ENCODE measurements around the gene SUPT20H. TPM values are rescaled to one million over a fixed set of nuclear protein-coding genes. Genes with fewer than 3 reads are reported as not detected.

The SUPT20H gene
- total and polyA plus RNA-seq, 2 experiments from 2014 or later = 68.7 to 98.2 TPM

DNA sequence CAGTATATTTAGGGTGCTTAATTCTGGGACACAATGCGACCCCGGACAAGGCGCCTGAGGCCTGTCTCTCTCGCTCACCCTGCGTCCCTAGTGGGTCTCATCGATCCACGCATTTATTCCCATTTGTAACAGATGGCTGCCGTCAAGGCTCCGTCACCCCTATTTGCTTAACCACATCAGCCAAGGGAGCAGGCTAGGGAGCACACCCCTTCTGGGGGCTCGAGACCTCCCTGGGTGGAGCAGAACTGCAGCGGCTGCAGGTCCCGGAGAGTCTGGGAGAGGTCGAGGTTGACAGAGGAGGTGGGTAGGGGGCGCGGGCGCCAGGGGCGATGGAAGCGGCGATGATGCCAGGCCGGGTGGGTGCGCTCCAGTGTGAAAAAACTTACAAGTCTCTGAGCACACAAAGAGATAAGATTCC lies 60.9 kb downstream of the SUPT20H start:
- peak; percentile 34 for ATAC-seq
- peaks cover 15% of the 10 kb centered on the region for H3K4me1 Mint-ChIP-seq
- H3K4me3 Mint-ChIP-seq = peak overlapping the region; percentile 100
- TF ChIP-seq, protein P1, sequence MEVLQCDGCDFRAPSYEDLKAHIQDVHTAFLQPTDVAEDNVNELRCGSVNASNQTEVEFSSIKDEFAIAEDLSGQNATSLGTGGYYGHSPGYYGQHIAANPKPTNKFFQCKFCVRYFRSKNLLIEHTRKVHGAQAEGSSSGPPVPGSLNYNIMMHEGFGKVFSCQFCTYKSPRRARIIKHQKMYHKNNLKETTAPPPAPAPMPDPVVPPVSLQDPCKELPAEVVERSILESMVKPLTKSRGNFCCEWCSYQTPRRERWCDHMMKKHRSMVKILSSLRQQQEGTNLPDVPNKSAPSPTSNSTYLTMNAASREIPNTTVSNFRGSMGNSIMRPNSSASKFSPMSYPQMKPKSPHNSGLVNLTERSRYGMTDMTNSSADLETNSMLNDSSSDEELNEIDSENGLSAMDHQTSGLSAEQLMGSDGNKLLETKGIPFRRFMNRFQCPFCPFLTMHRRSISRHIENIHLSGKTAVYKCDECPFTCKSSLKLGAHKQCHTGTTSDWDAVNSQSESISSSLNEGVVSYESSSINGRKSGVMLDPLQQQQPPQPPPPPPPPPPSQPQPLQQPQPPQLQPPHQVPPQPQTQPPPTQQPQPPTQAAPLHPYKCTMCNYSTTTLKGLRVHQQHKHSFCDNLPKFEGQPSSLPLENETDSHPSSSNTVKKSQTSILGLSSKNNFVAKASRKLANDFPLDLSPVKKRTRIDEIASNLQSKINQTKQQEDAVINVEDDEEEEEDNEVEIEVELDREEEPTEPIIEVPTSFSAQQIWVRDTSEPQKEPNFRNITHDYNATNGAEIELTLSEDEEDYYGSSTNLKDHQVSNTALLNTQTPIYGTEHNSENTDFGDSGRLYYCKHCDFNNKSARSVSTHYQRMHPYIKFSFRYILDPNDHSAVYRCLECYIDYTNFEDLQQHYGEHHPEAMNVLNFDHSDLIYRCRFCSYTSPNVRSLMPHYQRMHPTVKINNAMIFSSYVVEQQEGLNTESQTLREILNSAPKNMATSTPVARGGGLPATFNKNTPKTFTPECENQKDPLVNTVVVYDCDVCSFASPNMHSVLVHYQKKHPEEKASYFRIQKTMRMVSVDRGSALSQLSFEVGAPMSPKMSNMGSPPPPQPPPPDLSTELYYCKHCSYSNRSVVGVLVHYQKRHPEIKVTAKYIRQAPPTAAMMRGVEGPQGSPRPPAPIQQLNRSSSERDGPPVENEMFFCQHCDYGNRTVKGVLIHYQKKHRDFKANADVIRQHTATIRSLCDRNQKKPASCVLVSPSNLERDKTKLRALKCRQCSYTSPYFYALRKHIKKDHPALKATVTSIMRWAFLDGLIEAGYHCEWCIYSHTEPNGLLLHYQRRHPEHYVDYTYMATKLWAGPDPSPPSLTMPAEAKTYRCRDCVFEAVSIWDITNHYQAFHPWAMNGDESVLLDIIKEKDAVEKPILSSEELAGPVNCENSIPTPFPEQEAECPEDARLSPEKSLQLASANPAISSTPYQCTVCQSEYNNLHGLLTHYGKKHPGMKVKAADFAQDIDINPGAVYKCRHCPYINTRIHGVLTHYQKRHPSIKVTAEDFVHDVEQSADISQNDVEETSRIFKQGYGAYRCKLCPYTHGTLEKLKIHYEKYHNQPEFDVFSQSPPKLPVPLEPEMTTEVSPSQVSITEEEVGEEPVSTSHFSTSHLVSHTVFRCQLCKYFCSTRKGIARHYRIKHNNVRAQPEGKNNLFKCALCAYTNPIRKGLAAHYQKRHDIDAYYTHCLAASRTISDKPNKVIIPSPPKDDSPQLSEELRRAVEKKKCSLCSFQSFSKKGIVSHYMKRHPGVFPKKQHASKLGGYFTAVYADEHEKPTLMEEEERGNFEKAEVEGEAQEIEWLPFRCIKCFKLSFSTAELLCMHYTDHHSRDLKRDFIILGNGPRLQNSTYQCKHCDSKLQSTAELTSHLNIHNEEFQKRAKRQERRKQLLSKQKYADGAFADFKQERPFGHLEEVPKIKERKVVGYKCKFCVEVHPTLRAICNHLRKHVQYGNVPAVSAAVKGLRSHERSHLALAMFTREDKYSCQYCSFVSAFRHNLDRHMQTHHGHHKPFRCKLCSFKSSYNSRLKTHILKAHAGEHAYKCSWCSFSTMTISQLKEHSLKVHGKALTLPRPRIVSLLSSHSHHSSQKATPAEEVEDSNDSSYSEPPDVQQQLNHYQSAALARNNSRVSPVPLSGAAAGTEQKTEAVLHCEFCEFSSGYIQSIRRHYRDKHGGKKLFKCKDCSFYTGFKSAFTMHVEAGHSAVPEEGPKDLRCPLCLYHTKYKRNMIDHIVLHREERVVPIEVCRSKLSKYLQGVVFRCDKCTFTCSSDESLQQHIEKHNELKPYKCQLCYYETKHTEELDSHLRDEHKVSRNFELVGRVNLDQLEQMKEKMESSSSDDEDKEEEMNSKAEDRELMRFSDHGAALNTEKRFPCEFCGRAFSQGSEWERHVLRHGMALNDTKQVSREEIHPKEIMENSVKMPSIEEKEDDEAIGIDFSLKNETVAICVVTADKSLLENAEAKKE (CRISPR knock-in tag; IDR thresholded peaks at IDR 0.05) = no peak
- no peak for TF ChIP-seq STAT1 (IDR thresholded peaks at IDR 0.05; ENCODE audit: unreplicated experiment)
- TF ChIP-seq ZNF331 (CRISPR knock-in tag; IDR thresholded peaks at IDR 0.05; ENCODE audit: low read depth) = no peak
- no peak for TF ChIP-seq ZNF114 (CRISPR knock-in tag; IDR thresholded peaks at IDR 0.05)
- no peak for TF ChIP-seq CREB1 (CRISPR knock-in tag; IDR thresholded peaks at IDR 0.05; ENCODE audit: low read depth)
- H3K27ac Mint-ChIP-seq = peak overlapping the region; percentile 93
- peaks cover 26% of the 10 kb centered on the region; the same call in 1 of the 2 replicates for H3K36me3 ChIP-seq (ENCODE audit: insufficient read depth)
- peaks cover 61% of the 10 kb centered on the region for H3K79me2 ChIP-seq (replicated peaks; ENCODE audit: insufficient read depth)
- DNase-seq (ENCODE audit: low spot score) = peak; percentile 47
- peak overlapping the region; percentile 88 for H3K4me2 ChIP-seq
- H4K20me1 ChIP-seq (replicated peaks; ENCODE audit: insufficient read depth) = peaks cover 15% of the 10 kb centered on the region; the same call in 1 of the 2 replicates
- peaks cover 8% of the 10 kb centered on the region for H3K4me1 ChIP-seq (ENCODE audit: insufficient read depth)
- H3F3A ChIP-seq (replicated peaks; ENCODE audit: low read depth) = peaks cover 4% of the 10 kb centered on the region; the same call in 1 of the 2 replicates
- peaks cover 3% of the 10 kb centered on the region; the same call in 1 of the 3 replicates for H3K9me3 Mint-ChIP-seq
- peaks cover 29% of the 10 kb centered on the region for H3K36me3 Mint-ChIP-seq (ENCODE audit: low read depth)
- H3K27ac ChIP-seq (ENCODE audit: low read depth) = peak overlapping the region; percentile 82
- peak overlapping the region; percentile 80; the same call in 1 of the 2 replicates for H2AFZ ChIP-seq
- H3K9me2 ChIP-seq (ENCODE audit: insufficient read depth) = no peaks in the 10 kb centered on the region
- H3K4me3 ChIP-seq = peak overlapping the region; percentile 94
- H3K27me3 ChIP-seq (ENCODE audit: insufficient read depth) = no peaks in the 10 kb centered on the region
- peaks cover 18% of the 10 kb centered on the region for H3K27me3 Mint-ChIP-seq (ENCODE audit: insufficient read depth, low read depth, poor library complexity)
